HCT116 (cell line): ENCODE results near the gene TNS2. TPM values are rescaled to one million over a fixed set of nuclear protein-coding genes. Genes with fewer than 3 reads are reported as not detected.
A peak's percentile ranks its signal among the peaks of the same experiment; 100 is the strongest.

ENCODE experiments used
- CEBPB ChIP-seq: IDR thresholded peaks from 2 replicates; pipeline ENCODE4 v1.6.1; 2012; ENCODE audit warnings: low read depth
- EGR1 ChIP-seq: IDR thresholded peaks from 2 replicates; pipeline ENCODE4 v1.6.1; 2012; ENCODE audit warnings: low read depth
- FOSL1 ChIP-seq: IDR thresholded peaks from 2 replicates; pipeline ENCODE4 v1.6.1; 2012; ENCODE audit warnings: low read depth
- JUND ChIP-seq: IDR thresholded peaks from 2 replicates; pipeline ENCODE4 v1.6.1; 2012
- POLR2AphosphoS5 ChIP-seq: IDR thresholded peaks from 2 replicates; pipeline ENCODE4 v1.6.1; 2011; ENCODE audit warnings: mild to moderate bottlenecking, low read depth, low read length, moderate library complexity
- YY1 ChIP-seq: IDR thresholded peaks from 2 replicates; pipeline ENCODE4 v1.6.1; 2011; ENCODE audit warnings: low read length, low read depth, moderate library complexity, mild to moderate bottlenecking; ENCODE audit not compliant: insufficient replicate concordance; ENCODE audit errors: extremely low read depth
- ZFX ChIP-seq: fragments of 450-650 bp; IDR thresholded peaks from 2 replicates; pipeline ENCODE4 v1.6.1; 2017
- total RNA-seq: library from RNA; stranded (reverse); gene quantifications from one replicate; pipeline ENCODE4 v1.2.1, GENCODE V29; 2021; ENCODE audit not compliant: unreplicated experiment
- TF ChIP-seq, protein P1 (sequence below): IDR thresholded peaks from 2 replicates; pipeline ENCODE4 v1.6.1; 2011; ENCODE audit warnings: mild to moderate bottlenecking, low read length, moderate library complexity; ENCODE audit not compliant: insufficient replicate concordance; ENCODE audit errors: extremely low read depth
- TF ChIP-seq, protein P2 (sequence below): IDR thresholded peaks from 2 replicates; pipeline ENCODE4 v1.6.1; 2012; ENCODE audit warnings: low read depth
- TF ChIP-seq, protein P3 (sequence below): IDR thresholded peaks from 2 replicates; pipeline ENCODE4 v1.6.1; 2012
- TF ChIP-seq, protein P4 (sequence below): IDR thresholded peaks from 2 replicates; pipeline ENCODE4 v1.6.1; 2012

TNS2 gene
- total RNA-seq, 1 experiment from 2014 or later: 25.7 TPM

DNA sequence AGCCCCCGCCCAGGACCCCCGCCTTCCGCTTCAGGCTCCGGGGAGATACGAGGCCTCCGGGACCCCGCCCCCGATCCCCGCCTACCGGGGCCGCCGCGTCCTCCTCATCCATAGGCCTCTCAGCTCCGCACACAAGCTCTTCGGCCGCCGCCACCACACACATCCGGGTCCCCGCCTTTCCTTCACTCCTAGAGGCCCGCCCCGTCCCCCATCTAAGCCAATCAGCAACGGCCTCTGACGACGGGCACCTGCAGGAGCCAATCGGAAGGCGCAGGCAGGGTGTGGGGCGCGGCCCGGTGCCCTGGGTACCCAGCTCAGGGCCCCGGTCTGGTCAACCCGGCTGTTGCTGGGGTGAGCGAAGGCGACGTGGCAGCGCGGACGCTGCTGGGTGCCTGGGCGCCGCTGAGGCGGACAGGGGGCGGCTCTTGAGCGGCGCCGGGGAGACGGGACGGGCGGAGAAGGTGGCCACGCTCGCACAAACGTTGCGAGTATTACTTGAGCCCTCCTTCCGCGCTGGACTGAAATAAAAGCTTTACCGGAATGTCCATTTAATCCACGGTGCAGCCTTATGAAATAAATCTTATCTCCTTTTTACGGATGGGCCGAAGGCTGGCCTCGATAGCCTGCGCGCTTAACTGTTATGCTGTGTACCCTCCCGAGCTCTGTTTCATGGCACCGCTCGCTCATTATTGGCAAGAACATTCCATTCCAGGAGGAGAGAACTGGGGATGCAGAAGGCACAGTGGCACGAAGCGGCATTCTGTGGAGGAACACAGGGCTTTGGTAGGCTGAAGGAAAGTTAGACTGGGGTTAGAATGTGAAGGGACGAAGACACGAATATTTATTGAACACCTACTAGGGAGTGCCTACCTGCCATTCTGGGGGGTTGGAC, 29.6 kb downstream of the TNS2 start, which contains the start of gene SPRYD3 (continued):
- TF ChIP-seq, protein P1, sequence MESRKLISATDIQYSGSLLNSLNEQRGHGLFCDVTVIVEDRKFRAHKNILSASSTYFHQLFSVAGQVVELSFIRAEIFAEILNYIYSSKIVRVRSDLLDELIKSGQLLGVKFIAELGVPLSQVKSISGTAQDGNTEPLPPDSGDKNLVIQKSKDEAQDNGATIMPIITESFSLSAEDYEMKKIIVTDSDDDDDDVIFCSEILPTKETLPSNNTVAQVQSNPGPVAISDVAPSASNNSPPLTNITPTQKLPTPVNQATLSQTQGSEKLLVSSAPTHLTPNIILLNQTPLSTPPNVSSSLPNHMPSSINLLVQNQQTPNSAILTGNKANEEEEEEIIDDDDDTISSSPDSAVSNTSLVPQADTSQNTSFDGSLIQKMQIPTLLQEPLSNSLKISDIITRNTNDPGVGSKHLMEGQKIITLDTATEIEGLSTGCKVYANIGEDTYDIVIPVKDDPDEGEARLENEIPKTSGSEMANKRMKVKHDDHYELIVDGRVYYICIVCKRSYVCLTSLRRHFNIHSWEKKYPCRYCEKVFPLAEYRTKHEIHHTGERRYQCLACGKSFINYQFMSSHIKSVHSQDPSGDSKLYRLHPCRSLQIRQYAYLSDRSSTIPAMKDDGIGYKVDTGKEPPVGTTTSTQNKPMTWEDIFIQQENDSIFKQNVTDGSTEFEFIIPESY: no peak
- peak; percentile 22 for TF ChIP-seq YY1
- TF ChIP-seq EGR1: peak; percentile 7; the same call in 1 of the 2 replicates
- TF ChIP-seq, protein P2, sequence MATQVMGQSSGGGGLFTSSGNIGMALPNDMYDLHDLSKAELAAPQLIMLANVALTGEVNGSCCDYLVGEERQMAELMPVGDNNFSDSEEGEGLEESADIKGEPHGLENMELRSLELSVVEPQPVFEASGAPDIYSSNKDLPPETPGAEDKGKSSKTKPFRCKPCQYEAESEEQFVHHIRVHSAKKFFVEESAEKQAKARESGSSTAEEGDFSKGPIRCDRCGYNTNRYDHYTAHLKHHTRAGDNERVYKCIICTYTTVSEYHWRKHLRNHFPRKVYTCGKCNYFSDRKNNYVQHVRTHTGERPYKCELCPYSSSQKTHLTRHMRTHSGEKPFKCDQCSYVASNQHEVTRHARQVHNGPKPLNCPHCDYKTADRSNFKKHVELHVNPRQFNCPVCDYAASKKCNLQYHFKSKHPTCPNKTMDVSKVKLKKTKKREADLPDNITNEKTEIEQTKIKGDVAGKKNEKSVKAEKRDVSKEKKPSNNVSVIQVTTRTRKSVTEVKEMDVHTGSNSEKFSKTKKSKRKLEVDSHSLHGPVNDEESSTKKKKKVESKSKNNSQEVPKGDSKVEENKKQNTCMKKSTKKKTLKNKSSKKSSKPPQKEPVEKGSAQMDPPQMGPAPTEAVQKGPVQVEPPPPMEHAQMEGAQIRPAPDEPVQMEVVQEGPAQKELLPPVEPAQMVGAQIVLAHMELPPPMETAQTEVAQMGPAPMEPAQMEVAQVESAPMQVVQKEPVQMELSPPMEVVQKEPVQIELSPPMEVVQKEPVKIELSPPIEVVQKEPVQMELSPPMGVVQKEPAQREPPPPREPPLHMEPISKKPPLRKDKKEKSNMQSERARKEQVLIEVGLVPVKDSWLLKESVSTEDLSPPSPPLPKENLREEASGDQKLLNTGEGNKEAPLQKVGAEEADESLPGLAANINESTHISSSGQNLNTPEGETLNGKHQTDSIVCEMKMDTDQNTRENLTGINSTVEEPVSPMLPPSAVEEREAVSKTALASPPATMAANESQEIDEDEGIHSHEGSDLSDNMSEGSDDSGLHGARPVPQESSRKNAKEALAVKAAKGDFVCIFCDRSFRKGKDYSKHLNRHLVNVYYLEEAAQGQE: no peak
- TF ChIP-seq, protein P3, sequence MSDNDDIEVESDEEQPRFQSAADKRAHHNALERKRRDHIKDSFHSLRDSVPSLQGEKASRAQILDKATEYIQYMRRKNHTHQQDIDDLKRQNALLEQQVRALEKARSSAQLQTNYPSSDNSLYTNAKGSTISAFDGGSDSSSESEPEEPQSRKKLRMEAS: peak; percentile 25; the same call in 1 of the 2 replicates
- no peak for TF ChIP-seq FOSL1
- peak; percentile 93 for TF ChIP-seq POLR2AphosphoS5
- TF ChIP-seq, protein P4, sequence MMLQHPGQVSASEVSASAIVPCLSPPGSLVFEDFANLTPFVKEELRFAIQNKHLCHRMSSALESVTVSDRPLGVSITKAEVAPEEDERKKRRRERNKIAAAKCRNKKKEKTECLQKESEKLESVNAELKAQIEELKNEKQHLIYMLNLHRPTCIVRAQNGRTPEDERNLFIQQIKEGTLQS: no peak
- no peak for TF ChIP-seq CEBPB
- TF ChIP-seq JUND: no peak
- peak; percentile 50; the same call in 1 of the 2 replicates for TF ChIP-seq ZFX
